H9 (cell line): ENCODE results near the gene FLCN. TPM values are rescaled to one million over a fixed set of nuclear protein-coding genes. Genes with fewer than 3 reads are reported as not detected.

Experiments
- DNase-seq: peaks from one replicate; pipeline ENCODE4 v3.0.0-alpha.2; 2017
- H2AFZ ChIP-seq: one replicate; pipeline ENCODE4 v1.6.1; 2013; ENCODE audit warnings: mild to moderate bottlenecking, low read length, control low read depth, moderate library complexity
- H2AK5ac ChIP-seq: 2 replicates; pipeline ENCODE4 v1.6.1; 2013; ENCODE audit warnings: low read length, control low read depth, mixed read lengths; ENCODE audit not compliant: insufficient read length
- H2BK120ac ChIP-seq: one replicate; pipeline ENCODE4 v1.6.1; 2013; ENCODE audit warnings: low read depth, mild to moderate bottlenecking, low read length, control low read depth, inconsistent platforms; ENCODE audit not compliant: poor library complexity, severe bottlenecking
- H2BK12ac ChIP-seq: 2 replicates; pipeline ENCODE4 v1.6.1; 2013; ENCODE audit warnings: low read length, control low read depth, mixed read lengths, low read depth; ENCODE audit not compliant: insufficient read length
- H2BK15ac ChIP-seq: 2 replicates; pipeline ENCODE4 v1.6.1; 2013; ENCODE audit warnings: low read depth, low read length, control low read depth
- H2BK20ac ChIP-seq: one replicate; pipeline ENCODE4 v1.6.1; 2013; ENCODE audit warnings: low read depth, mild to moderate bottlenecking, low read length, control low read depth, inconsistent platforms; ENCODE audit not compliant: poor library complexity, severe bottlenecking
- H2BK5ac ChIP-seq: 2 replicates; pipeline ENCODE4 v1.6.1; 2013; ENCODE audit warnings: low read length, control low read depth, mixed read lengths; ENCODE audit not compliant: insufficient read length
- H3K14ac ChIP-seq: 2 replicates; pipeline ENCODE4 v1.6.1; 2013; ENCODE audit warnings: low read length, control low read depth; ENCODE audit not compliant: insufficient read depth
- H3K18ac ChIP-seq: 2 replicates; pipeline ENCODE4 v1.6.1; 2013; ENCODE audit warnings: low read depth, mild to moderate bottlenecking, mixed read lengths, low read length, control low read depth; ENCODE audit not compliant: insufficient read length
- H3K23ac ChIP-seq: 2 replicates; pipeline ENCODE4 v1.6.1; 2013; ENCODE audit warnings: low read length, control low read depth, mixed read lengths, low read depth; ENCODE audit not compliant: insufficient read length
- H3K23me2 ChIP-seq: 2 replicates; pipeline ENCODE4 v1.6.1; 2013; ENCODE audit warnings: low read depth, mild to moderate bottlenecking, mixed read lengths, low read length, control low read depth; ENCODE audit not compliant: insufficient read length, poor library complexity, severe bottlenecking
- H3K27ac ChIP-seq: 2 replicates; pipeline ENCODE4 v1.5.1; 2013; ENCODE audit warnings: low read length, control low read depth, mixed read lengths, low read depth; ENCODE audit not compliant: insufficient read length
- H3K27me3 ChIP-seq: 2 replicates; pipeline ENCODE4 v1.6.1; 2013; ENCODE audit warnings: low read length, control low read depth, inconsistent platforms; ENCODE audit not compliant: insufficient read depth
- H3K4ac ChIP-seq: 2 replicates; pipeline ENCODE4 v1.6.1; 2013; ENCODE audit warnings: low read depth, mild to moderate bottlenecking, control low read depth, inconsistent platforms, low read length, moderate library complexity
- H3K4me1 ChIP-seq: 2 replicates; pipeline ENCODE4 v1.6.1; 2013; ENCODE audit warnings: low read length, control low read depth, inconsistent platforms; ENCODE audit not compliant: insufficient read depth
- H3K4me2 ChIP-seq: 2 replicates; pipeline ENCODE4 v1.6.1; 2013; ENCODE audit warnings: low read length, control low read depth, mixed read lengths; ENCODE audit not compliant: insufficient read length, insufficient read depth
- H3K56ac ChIP-seq: 2 replicates; pipeline ENCODE4 v1.6.1; 2013; ENCODE audit warnings: low read depth, mild to moderate bottlenecking, mixed read lengths, low read length, control low read depth; ENCODE audit not compliant: insufficient read length
- H3K79me1 ChIP-seq: 2 replicates; pipeline ENCODE4 v1.6.1; 2013; ENCODE audit warnings: low read depth, mild to moderate bottlenecking, moderate library complexity, low read length, control low read depth, inconsistent platforms; ENCODE audit not compliant: insufficient read depth, poor library complexity, severe bottlenecking
- H3K79me2 ChIP-seq: 2 replicates; pipeline ENCODE4 v1.6.1; 2013; ENCODE audit warnings: low read length, control low read depth, inconsistent platforms; ENCODE audit not compliant: insufficient read depth
- H3K9ac ChIP-seq: 2 replicates; pipeline ENCODE4 v1.6.1; 2013; ENCODE audit warnings: low read length, control low read depth, mixed read lengths; ENCODE audit not compliant: insufficient read length; ENCODE audit errors: extremely low read depth
- H3K9me3 ChIP-seq: one replicate; pipeline ENCODE4 v1.6.1; 2013; ENCODE audit warnings: low read depth, low read length, inconsistent platforms; ENCODE audit not compliant: control insufficient read depth
- H3T11ph ChIP-seq: one replicate; pipeline ENCODE4 v1.6.1; 2013; ENCODE audit warnings: mild to moderate bottlenecking, low read length, control low read depth, inconsistent platforms
- H4K20me1 ChIP-seq: one replicate; pipeline ENCODE4 v1.6.1; 2013; ENCODE audit not compliant: control insufficient read depth, insufficient read length, insufficient read depth
- H4K5ac ChIP-seq: 2 replicates; pipeline ENCODE4 v1.6.1; 2013; ENCODE audit warnings: low read depth, mild to moderate bottlenecking, mixed read lengths, low read length, control low read depth; ENCODE audit not compliant: insufficient read length
- H4K8ac ChIP-seq: replicated peaks from 2 replicates; pipeline ENCODE4 v1.6.1; 2013; ENCODE audit warnings: low read length, control low read depth, mixed read lengths, low read depth; ENCODE audit not compliant: insufficient read length
- H4K91ac ChIP-seq: 2 replicates; pipeline ENCODE4 v1.6.1; 2013; ENCODE audit warnings: low read depth, mild to moderate bottlenecking, moderate library complexity, mixed read lengths, low read length, control low read depth; ENCODE audit not compliant: insufficient read length
- H3K27ac Mint-ChIP-seq, 3 experiments: 2 replicates in 2 of 3; 3 replicates in 1 of 3; pipeline ENCODE4 v1.8.0; 2020 to 2021; ENCODE audit warnings: mixed read lengths in 3 of 3, mild to moderate bottlenecking in 1 of 3, moderate library complexity in 1 of 3
- H3K27me3 Mint-ChIP-seq: 2 replicates; pipeline ENCODE4 v1.8.0; 2021; ENCODE audit warnings: low read depth, mild to moderate bottlenecking, moderate library complexity, mixed read lengths
- H3K36me3 Mint-ChIP-seq, 3 experiments: 2 replicates in 2 of 3; 3 replicates in 1 of 3; pipeline ENCODE4 v1.8.0; 2020 to 2021; ENCODE audit warnings: low read depth in 3 of 3, mixed read lengths in 3 of 3; ENCODE audit not compliant: insufficient read depth in 1 of 3
- H3K4me1 Mint-ChIP-seq, 2 experiments: 2 replicates each; pipeline ENCODE4 v1.8.0; 2020; ENCODE audit warnings: mixed read lengths in 2 of 2
- H3K4me3 Mint-ChIP-seq, 2 experiments: 2 replicates in 1 of 2; 3 replicates in 1 of 2; pipeline ENCODE4 v1.8.0; 2020 to 2021; ENCODE audit warnings: mild to moderate bottlenecking in 2 of 2, mixed read lengths in 2 of 2, moderate library complexity in 1 of 2
- H3K9me3 Mint-ChIP-seq, 2 experiments: 2 replicates in 1 of 2; 3 replicates in 1 of 2; pipeline ENCODE4 v1.8.0; 2020; ENCODE audit warnings: mild to moderate bottlenecking in 2 of 2, mixed read lengths in 2 of 2, moderate library complexity in 1 of 2
- WGBS: extraction: QIAGEN DNeasy Blood & Tissue Kit; methylation state at CpG from one replicate; pipeline ENCODE4 v1.1.7; 2013; ENCODE audit warnings: missing lambda C conversion rate, low lambda C conversion rate, mixed read lengths; ENCODE audit not compliant: insufficient read length; ENCODE audit errors: extremely low coverage; 5-methylcytosine and 5-hydroxymethylcytosine counted together
- total RNA-seq: library from RNA; stranded (reverse); gene quantifications from 2 replicates; pipeline ENCODE4 v1.2.1, GENCODE V29; 2021
- TF ChIP-seq, protein P1 (sequence below): fragments of 200-600 bp; sonication (generic); conservative IDR thresholded peaks from 3 replicates; pipeline ENCODE4 v1.8.0; 2021; ENCODE audit warnings: antibody characterized with exemption, mild to moderate bottlenecking

The FLCN gene
- total RNA-seq, 1 experiment from 2014 or later: 33.3 TPM

DNA sequence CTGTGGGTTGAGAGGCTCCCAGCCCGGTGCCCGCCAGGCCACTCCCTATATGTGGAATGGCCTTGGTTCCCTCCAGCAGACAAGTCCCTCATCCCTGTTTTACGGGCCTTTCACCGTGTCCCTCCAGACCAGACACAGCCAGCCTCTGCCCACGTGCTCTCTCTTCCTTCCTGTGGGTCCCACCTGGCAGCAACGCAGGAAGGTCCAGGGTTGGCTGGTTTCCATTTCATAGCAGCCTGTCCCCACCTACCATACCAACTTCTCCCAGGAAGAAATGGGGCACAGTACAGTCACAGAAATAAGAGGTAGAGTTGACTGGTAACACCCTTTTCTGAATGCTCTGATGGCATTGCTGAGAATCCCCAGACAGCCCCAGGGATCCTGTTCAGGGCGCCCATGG is 65.8 kb downstream of the FLCN start:
- Mint-ChIP-seq H3K27me3 (no peaks in the 10 kb centered on the region), H3K4me3 (no peak overlapping the region), H3K4me1 (peaks cover 2 to 16% of the 10 kb centered on the region in 2 experiments; a peak in 2 of 4 replicates), H3K36me3 (peaks cover 13 to 59% (median 35%) of the 10 kb centered on the region in 3 experiments; a peak in 6 of 7 replicates), H3K9me3 (no peaks in the 10 kb centered on the region), H3K27ac (peak overlapping the region in 2 of 3 experiments; percentile 19 to 73; a peak in 3 of 7 replicates)
- Histone ChIP-seq H4K5ac (no peak overlapping the region), H3K79me2 (no peaks in the 10 kb centered on the region), H3K56ac (no peak overlapping the region), H3K4ac (no peak overlapping the region), H3K79me1 (no peaks in the 10 kb centered on the region), H2BK12ac (no peak overlapping the region), H3K23ac (no peak overlapping the region), H3K4me1 (no peaks in the 10 kb centered on the region), H2AFZ (no peak overlapping the region), H4K8ac (no peak overlapping the region), H3K9me3 (no peaks in the 10 kb centered on the region), H3K18ac (no peak overlapping the region), H4K20me1 (no peaks in the 10 kb centered on the region), H3K27me3 (no peaks in the 10 kb centered on the region), H3T11ph (no peak overlapping the region), H3K23me2 (no peaks in the 10 kb centered on the region), H3K14ac (no peak overlapping the region), H2BK5ac (no peak overlapping the region), H2AK5ac (no peak overlapping the region), H2BK15ac (no peak overlapping the region), H3K9ac (no peak overlapping the region), H3K27ac (no peak overlapping the region), H4K91ac (no peak overlapping the region), H2BK120ac (no peak overlapping the region), H2BK20ac (no peak overlapping the region), H3K4me2 (no peak overlapping the region)
- no CpG with 5 or more reads among the region's 7 CpGs for WGBS
- TF ChIP-seq, protein P1, sequence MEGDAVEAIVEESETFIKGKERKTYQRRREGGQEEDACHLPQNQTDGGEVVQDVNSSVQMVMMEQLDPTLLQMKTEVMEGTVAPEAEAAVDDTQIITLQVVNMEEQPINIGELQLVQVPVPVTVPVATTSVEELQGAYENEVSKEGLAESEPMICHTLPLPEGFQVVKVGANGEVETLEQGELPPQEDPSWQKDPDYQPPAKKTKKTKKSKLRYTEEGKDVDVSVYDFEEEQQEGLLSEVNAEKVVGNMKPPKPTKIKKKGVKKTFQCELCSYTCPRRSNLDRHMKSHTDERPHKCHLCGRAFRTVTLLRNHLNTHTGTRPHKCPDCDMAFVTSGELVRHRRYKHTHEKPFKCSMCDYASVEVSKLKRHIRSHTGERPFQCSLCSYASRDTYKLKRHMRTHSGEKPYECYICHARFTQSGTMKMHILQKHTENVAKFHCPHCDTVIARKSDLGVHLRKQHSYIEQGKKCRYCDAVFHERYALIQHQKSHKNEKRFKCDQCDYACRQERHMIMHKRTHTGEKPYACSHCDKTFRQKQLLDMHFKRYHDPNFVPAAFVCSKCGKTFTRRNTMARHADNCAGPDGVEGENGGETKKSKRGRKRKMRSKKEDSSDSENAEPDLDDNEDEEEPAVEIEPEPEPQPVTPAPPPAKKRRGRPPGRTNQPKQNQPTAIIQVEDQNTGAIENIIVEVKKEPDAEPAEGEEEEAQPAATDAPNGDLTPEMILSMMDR: no peak
- no peak for DNase-seq
